Vagina (tissue), 2 donors: Measurements from ENCODE around the gene XKR7. TPM values are rescaled to one million over a fixed set of nuclear protein-coding genes. Genes with fewer than 3 reads are reported as not detected.

ENCODE experiments used
- DNase-seq, 2 donors: peaks; one replicate each; pipeline ENCODE4 v3.0.0-alpha.2; 2017; ENCODE audit errors: extremely low spot score in 2 of 2
- H3K27ac ChIP-seq: fragments of 200-600 bp; sonication (generic); one replicate; pipeline ENCODE4 v1.5.1; 2019
- H3K27me3 ChIP-seq: fragments of 200-600 bp; sonication (generic); one replicate; pipeline ENCODE4 v1.5.1; 2019
- H3K36me3 ChIP-seq, 2 donors: fragments of 200-600 bp; sonication (generic); one replicate each; pipeline ENCODE4 v1.5.1; 2017 to 2019
- H3K4me1 ChIP-seq: fragments of 200-600 bp; sonication (generic); one replicate; pipeline ENCODE4 v1.5.1; 2019
- H3K4me3 ChIP-seq, 2 donors: fragments of 200-600 bp; sonication (generic); 1 replicate in 1 of 2; 2 replicates in 1 of 2; pipeline ENCODE4 v1.5.1; 2016 to 2019
- H3K9me3 ChIP-seq: fragments of 200-600 bp; sonication (generic); one replicate; pipeline ENCODE4 v1.5.1; 2019
- POLR2A ChIP-seq, 2 donors: fragments of 450-650 bp; IDR thresholded peaks; one replicate each; pipeline ENCODE4 v1.6.1; 2017; ENCODE audit warnings: antibody characterized with exemption in 2 of 2, mild to moderate bottlenecking in 2 of 2, moderate library complexity in 2 of 2
- POLR2AphosphoS5 ChIP-seq, 2 donors: sonication (generic); formaldehyde crosslinking; IDR thresholded peaks; one replicate each; pipeline ENCODE4 v1.9.0; 2017; ENCODE audit warnings: antibody characterized with exemption in 2 of 2, mild to moderate bottlenecking in 2 of 2, low read depth in 1 of 2; ENCODE audit not compliant: insufficient read depth in 1 of 2
- intact Hi-C: fragments of 100-400 bp; cut with DNase I; formaldehyde crosslinking; loops from one replicate; pipeline ENCODE4 v1.15.1; 2023
- total RNA-seq: library from RNA; depleted of rRNA; stranded (reverse); fragments of >200 nt; gene quantifications from one replicate; pipeline ENCODE4 v1.2.3, GENCODE V29; 2016
- TF ChIP-seq, protein P1 (sequence below), 3 experiments: fragments of 450-650 bp in 2 of 3; fragments of 200-600 bp in 1 of 3; sonication (generic) in 1 of 3; IDR thresholded peaks; one replicate each; pipeline ENCODE4 v1.5.1; 2017 to 2019; ENCODE audit warnings: antibody characterized with exemption in 3 of 3, mild to moderate bottlenecking in 2 of 3, moderate library complexity in 2 of 3

The XKR7 gene
- total RNA-seq, 1 donor from 2014 or later = not detected

DNA sequence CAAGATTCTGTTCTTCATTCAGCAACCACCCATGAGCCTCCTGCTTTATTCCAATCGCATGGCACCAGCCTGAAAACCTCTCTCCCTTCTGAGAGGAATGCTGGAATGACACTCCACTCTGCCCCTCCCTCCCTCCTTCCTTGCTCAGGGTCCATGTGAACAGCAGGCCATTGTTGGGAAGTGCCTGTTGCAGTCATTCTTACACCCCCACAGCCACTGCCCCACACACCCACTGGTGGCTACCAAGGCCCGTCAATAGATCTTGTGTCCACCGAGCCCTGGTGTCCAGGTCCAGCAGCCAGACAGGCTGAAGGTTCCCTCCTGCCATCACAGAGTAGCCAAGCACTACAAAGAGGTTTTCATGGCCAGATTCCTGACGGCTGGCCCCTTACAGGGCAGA, 22.6 kb upstream of the XKR7 start:
- DNase-seq = no peak
- peaks cover 10% of the 10 kb centered on the region for H3K4me1 ChIP-seq
- H3K4me3 ChIP-seq = no peak overlapping the region
- peaks cover 0 to 53% of the 10 kb centered on the region in 2 donors for H3K36me3 ChIP-seq
- H3K27ac ChIP-seq = no peak overlapping the region
- H3K27me3 ChIP-seq = no peaks in the 10 kb centered on the region
- no peaks in the 10 kb centered on the region for H3K9me3 ChIP-seq
- no peak for TF ChIP-seq POLR2AphosphoS5 (IDR thresholded peaks at IDR 0.05; ENCODE audit: insufficient read depth in 1 of 2, low read depth in 1 of 2)
- TF ChIP-seq, protein P1, sequence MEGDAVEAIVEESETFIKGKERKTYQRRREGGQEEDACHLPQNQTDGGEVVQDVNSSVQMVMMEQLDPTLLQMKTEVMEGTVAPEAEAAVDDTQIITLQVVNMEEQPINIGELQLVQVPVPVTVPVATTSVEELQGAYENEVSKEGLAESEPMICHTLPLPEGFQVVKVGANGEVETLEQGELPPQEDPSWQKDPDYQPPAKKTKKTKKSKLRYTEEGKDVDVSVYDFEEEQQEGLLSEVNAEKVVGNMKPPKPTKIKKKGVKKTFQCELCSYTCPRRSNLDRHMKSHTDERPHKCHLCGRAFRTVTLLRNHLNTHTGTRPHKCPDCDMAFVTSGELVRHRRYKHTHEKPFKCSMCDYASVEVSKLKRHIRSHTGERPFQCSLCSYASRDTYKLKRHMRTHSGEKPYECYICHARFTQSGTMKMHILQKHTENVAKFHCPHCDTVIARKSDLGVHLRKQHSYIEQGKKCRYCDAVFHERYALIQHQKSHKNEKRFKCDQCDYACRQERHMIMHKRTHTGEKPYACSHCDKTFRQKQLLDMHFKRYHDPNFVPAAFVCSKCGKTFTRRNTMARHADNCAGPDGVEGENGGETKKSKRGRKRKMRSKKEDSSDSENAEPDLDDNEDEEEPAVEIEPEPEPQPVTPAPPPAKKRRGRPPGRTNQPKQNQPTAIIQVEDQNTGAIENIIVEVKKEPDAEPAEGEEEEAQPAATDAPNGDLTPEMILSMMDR (IDR thresholded peaks at IDR 0.05) = no peak
- TF ChIP-seq POLR2A (IDR thresholded peaks at IDR 0.05) = no peak
- intact Hi-C loops = no loop called here

DNA sequence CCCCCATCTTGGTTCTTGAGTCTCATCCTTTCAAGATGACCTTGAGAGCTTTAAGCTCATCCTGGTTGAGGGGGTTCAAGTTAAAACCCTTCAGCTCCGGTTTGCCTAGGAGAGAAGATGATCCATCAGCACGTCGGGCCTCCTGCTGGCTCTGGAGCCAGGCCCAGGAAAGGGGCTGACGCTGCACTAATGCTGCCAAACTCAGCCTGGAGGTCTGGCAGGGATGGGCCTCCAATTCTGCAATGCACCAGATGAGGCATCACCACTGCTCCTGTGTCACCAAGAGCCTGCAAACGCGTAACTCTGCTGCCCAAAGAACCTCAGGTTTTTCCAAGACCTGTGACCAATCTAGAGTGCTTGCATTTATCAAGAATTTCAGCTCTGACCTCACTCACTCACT, 22.2 kb upstream of the XKR7 start:
- intact Hi-C loops = no loop called here
- Histone ChIP-seq H3K27ac (no peak overlapping the region), H3K4me3 (no peak overlapping the region), H3K4me1 (peaks cover 15% of the 10 kb centered on the region), H3K9me3 (no peaks in the 10 kb centered on the region), H3K36me3 (peaks cover 0 to 53% of the 10 kb centered on the region in 2 donors), H3K27me3 (no peaks in the 10 kb centered on the region)
- no peak for TF ChIP-seq POLR2AphosphoS5 (IDR thresholded peaks at IDR 0.05; ENCODE audit: insufficient read depth in 1 of 2, low read depth in 1 of 2)
- TF ChIP-seq, protein P1 (IDR thresholded peaks at IDR 0.05) = no peak
- TF ChIP-seq POLR2A (IDR thresholded peaks at IDR 0.05) = no peak
- DNase-seq = no peak

DNA sequence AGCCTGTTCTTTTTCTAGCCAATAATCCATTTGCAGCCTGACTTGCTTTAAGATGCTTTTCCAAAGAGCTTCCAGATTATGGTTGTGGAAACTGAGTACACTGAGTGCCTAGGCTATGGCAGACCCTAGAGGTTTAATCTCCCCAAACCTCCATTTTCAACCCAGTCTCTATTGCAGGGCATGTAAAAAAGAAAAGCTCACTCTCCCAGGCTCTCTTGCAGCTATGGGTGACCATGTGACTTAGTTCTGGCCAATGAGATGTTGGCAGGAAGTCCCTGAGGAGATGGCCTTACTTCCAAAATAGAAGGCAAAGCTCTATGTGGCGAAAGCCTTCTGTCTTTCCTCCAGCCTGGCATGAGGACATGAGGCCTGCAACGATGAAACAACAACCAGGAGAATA, 19.9 kb upstream of the XKR7 start:
- intact Hi-C loops = no loop called here
- TF ChIP-seq, protein P1 (IDR thresholded peaks at IDR 0.05) = no peak
- no peak for TF ChIP-seq POLR2AphosphoS5 (IDR thresholded peaks at IDR 0.05; ENCODE audit: insufficient read depth in 1 of 2, low read depth in 1 of 2)
- TF ChIP-seq POLR2A (IDR thresholded peaks at IDR 0.05) = no peak
- no peak for DNase-seq
- Histone ChIP-seq H3K4me3 (no peak overlapping the region), H3K9me3 (no peaks in the 10 kb centered on the region), H3K4me1 (peaks cover 22% of the 10 kb centered on the region), H3K27ac (no peak overlapping the region), H3K27me3 (no peaks in the 10 kb centered on the region), H3K36me3 (peaks cover 0 to 53% of the 10 kb centered on the region in 2 donors)

DNA sequence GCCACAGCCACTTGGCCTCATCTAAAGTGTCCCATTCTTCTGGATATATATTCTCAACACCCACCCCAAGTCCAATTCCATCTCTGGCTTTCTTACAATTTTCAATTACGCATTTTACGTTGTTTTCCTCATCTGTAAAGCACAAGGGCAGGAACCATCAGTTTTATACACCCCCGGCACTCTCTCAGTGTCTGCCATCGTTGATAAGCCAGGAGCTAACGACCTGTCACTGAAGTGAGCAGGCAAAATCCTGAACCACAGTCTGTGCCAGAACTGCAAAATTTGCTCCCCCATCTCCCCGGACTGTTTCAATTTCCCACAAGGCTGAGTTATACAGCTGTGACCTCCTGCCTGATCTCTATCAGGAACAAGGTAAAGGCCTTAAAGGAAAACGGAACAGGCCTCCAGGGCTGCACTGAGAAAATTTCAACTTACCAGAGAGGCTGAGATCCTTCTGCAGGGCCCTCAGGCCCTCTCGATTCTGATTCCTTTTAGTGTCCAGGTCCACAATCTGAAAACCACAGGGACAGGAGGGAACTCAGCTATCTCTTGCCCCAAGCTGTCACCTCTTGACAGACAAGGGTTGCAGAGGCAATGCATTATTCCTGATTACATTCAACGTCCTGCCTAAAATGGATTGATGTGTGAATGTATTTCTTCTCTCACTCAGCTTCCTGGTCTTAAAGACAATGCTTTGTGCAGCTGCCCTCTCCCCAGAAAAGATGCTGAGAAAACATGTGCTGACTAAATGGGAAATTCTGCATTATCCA, 17.9 kb upstream of the XKR7 start:
- H3K4me3 ChIP-seq = no peak overlapping the region
- peaks cover 0 to 44% of the 10 kb centered on the region in 2 donors for H3K36me3 ChIP-seq
- TF ChIP-seq POLR2AphosphoS5 (IDR thresholded peaks at IDR 0.05; ENCODE audit: insufficient read depth in 1 of 2, low read depth in 1 of 2) (no peak), POLR2A (IDR thresholded peaks at IDR 0.05) (no peak)
- TF ChIP-seq, protein P1 (IDR thresholded peaks at IDR 0.05) = no peak
- H3K27me3 ChIP-seq = no peaks in the 10 kb centered on the region
- H3K4me1 ChIP-seq = peaks cover 22% of the 10 kb centered on the region
- H3K9me3 ChIP-seq = no peaks in the 10 kb centered on the region
- intact Hi-C loops = loop anchor here (5.0 kb wide), 2 partner anchors 98 to 113 kb away; no protein-coding TSS in a partner anchor
- H3K27ac ChIP-seq = no peak overlapping the region
- no peak for DNase-seq

DNA sequence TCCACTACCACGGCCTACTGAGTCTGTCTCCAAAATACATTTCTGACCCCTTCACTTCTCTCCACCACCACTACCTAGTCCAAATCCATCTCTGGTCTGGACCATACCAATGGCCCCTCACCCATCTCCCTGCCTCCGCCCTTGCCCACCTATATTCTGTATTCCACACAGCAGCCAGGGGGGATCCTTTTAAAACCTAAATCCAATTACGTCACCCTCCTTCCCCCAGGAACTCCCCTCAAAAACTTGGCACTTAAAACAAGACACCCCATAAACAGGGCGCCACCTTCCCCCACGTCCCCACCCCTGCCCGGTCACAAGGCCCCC, 16.8 kb upstream of the XKR7 start:
- no peaks in the 10 kb centered on the region for H3K27me3 ChIP-seq
- DNase-seq = no peak
- peak overlapping the region; percentile 90 to 94 for H3K4me3 ChIP-seq
- peaks cover 0 to 34% of the 10 kb centered on the region in 2 donors for H3K36me3 ChIP-seq
- no peaks in the 10 kb centered on the region for H3K9me3 ChIP-seq
- peak overlapping the region; percentile 23 for H3K27ac ChIP-seq
- H3K4me1 ChIP-seq = peaks cover 22% of the 10 kb centered on the region
- no peak for TF ChIP-seq POLR2AphosphoS5 (IDR thresholded peaks at IDR 0.05; ENCODE audit: insufficient read depth in 1 of 2, low read depth in 1 of 2)
- no peak for TF ChIP-seq POLR2A (IDR thresholded peaks at IDR 0.05)
- TF ChIP-seq, protein P1 (IDR thresholded peaks at IDR 0.05) = no peak
- intact Hi-C loops = loop anchor here (5.0 kb wide), 2 partner anchors 99 to 114 kb away; no protein-coding TSS in a partner anchor
